ENCODE results near the gene PPM1A. TPM values are rescaled to one million over a fixed set of nuclear protein-coding genes. Genes with fewer than 3 reads are reported as not detected.

PPM1A gene
- total and polyA plus RNA-seq, 2 donors (not counting 3 experiments of a cell fraction or from before 2014, with no cell fraction given), result 14.1 to 33.9 TPM

GRCh38 chr14:60215127-60215444, 33.9 kb upstream of the PPM1A start:
- H4K20me1 ChIP-seq (replicated peaks; ENCODE audit: control insufficient read depth, extremely low read depth, insufficient read depth, low read length), result no peaks in the 10 kb centered on the region
- H3K27ac ChIP-seq (ENCODE audit: insufficient read depth, low read depth, low read length), result no peak overlapping the region
- no peaks in the 10 kb centered on the region for H3K9me3 ChIP-seq (replicated peaks; ENCODE audit: control insufficient read depth, insufficient read depth, low read length)
- H3K27me3 ChIP-seq (ENCODE audit: control insufficient read depth in 2 of 2, insufficient read depth in 2 of 2, low read length in 2 of 2), result peaks cover 0 to 3% of the 10 kb centered on the region in 2 experiments
- H3K79me2 ChIP-seq (ENCODE audit: control insufficient read depth, insufficient read depth, low read length), result no peaks in the 10 kb centered on the region
- H3K9ac ChIP-seq (replicated peaks; ENCODE audit: extremely low read depth, insufficient read depth, low read length), result no peak overlapping the region
- H3K36me3 ChIP-seq (ENCODE audit: control insufficient read depth in 2 of 2, extremely low read depth in 1 of 2, insufficient read depth in 2 of 2, low read length in 2 of 2), result no peaks in the 10 kb centered on the region
- no peaks in the 10 kb centered on the region for H3K4me1 ChIP-seq (ENCODE audit: control insufficient read depth, extremely low read depth, insufficient read depth, low read length)
- no peaks in the 10 kb centered on the region for H3K9me1 ChIP-seq (replicated peaks; ENCODE audit: control insufficient read depth, extremely low read depth, insufficient read depth, low read length)
- intact Hi-C loops (cut with micrococcal nuclease), result no loop called here
- CTCF ChIA-PET, result no interaction called here
- no TSS peak for BruUV-seq (replicated peaks)
- FAIRE-seq, result no peak
- POLR2A ChIA-PET, result no interaction called here
- H2AFZ ChIP-seq (ENCODE audit: low read depth, low read length), result no peak overlapping the region
- H3K4me2 ChIP-seq (ENCODE audit: insufficient read depth, low read length), result no peak overlapping the region
- dilution Hi-C loops (cut with MboI; ENCODE audit: extremely low pct_ligation_motif_present, low sequenced_read_pairs), result no loop called here
- TF ChIP-seq MAX (IDR thresholded peaks at IDR 0.05; ENCODE audit: insufficient read depth, insufficient read length) (no peak), POLR2AphosphoS5 (IDR thresholded peaks at IDR 0.05; ENCODE audit: insufficient read depth, low read depth, low read length) (no peak), MYC (IDR thresholded peaks at IDR 0.05; ENCODE audit: low read depth, low read length) (no peak), FOS (IDR thresholded peaks at IDR 0.05; ENCODE audit: borderline replicate concordance, insufficient read depth, low read length) (no peak), GATA2 (IDR thresholded peaks at IDR 0.05; ENCODE audit: insufficient read depth, insufficient read length, low read depth, low read length) (no peak), EZH2 (IDR thresholded peaks at IDR 0.05; ENCODE audit: borderline replicate concordance, low read depth, low read length, severe bottlenecking) (no peak), CTCF (IDR thresholded peaks at IDR 0.05; ENCODE audit: extremely low read depth in 1 of 2, insufficient read depth in 1 of 2, low read depth in 1 of 2, low read length in 2 of 2) (no peak), POLR2A (IDR thresholded peaks at IDR 0.05; ENCODE audit: low read depth, low read length) (no peak), JUN (IDR thresholded peaks at IDR 0.05; ENCODE audit: borderline replicate concordance, insufficient read depth, insufficient read length, low read depth) (no peak)
- no peak overlapping the region for H3K4me3 ChIP-seq (replicated peaks in 1 of 3; ENCODE audit: insufficient read depth in 1 of 3, low read depth in 1 of 3, low read length in 3 of 3)
- DNase-seq (ENCODE audit: low read depth, low spot score), result no peak
